ENCODE results near the gene FARP1.

Gene FARP1

GRCh38 chr13:98291658-98292057, 148.8 kb downstream of the FARP1 start:
- no peak for DNase-seq

DNA sequence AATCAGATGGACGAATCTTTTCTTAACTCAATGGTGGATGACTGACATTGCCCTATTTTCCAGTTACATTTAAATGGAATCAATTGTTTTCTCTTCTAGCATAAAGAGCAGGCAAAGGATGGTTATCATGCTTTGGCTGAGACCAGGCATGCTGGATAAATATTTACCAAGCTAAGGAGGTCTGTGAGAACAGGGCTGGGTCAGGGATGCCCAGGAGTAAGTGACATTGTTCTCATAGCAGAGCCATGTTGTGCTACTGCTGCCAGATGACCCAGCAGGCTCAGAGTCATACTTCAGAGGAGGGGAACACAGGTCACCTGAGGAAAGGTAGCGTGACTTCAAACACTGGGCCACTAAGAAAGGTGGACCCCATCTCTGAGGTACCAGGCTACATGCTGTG, 150.2 kb downstream of the FARP1 start:
- no peak for DNase-seq

DNA sequence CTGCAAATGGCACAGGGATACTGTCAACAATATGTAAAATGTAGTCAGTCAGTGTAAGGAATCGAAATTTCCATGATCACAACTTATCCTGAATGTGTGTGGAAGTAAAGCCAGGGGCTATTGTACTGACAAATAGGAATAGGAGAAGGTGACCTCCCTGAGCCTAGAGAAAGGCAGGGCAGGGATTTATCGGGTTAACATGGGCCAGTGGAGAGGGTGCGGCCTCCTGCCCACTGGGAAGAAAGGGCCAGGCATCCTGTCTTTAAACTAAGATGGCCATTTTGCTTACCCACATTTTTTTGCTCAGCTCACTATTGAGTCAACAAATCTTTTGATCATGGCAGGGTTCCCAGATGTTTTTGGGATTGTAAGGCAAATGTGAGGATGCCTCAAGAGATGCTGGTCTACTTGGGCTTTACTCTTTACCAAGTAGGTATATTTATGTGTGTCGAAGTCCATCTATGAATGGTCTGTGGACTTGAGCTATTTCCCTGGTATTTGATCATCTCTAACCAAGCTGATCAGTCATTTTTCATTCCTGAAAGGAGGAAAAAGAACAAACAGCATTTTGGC, 150.8 kb downstream of the FARP1 start:
- DNase-seq = no peak

- DNase-seq = no peak
These were observed 152.5 kb downstream of the FARP1 start for GRCh38 chr13:98295371-98295770.

DNA sequence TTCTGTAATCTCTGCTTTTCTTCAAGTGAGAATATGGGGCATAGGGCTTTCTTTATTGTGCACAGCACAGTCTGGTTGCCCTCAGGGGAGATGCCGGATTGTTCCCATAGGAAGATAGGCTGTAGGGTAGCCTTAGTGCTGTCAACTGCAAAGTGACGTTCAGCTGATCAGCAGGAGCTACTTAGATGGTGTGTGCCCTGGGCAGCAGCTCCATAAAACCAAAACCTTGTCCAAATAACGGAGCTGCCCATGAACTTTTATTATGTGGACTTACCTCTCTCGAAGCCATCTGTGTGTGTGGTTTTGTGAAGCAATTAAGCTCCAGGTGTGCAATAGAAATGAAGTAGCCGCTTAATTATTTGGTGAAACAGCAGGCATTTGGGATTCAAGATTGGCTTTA, 154.2 kb downstream of the FARP1 start:
- no peak for DNase-seq

DNA sequence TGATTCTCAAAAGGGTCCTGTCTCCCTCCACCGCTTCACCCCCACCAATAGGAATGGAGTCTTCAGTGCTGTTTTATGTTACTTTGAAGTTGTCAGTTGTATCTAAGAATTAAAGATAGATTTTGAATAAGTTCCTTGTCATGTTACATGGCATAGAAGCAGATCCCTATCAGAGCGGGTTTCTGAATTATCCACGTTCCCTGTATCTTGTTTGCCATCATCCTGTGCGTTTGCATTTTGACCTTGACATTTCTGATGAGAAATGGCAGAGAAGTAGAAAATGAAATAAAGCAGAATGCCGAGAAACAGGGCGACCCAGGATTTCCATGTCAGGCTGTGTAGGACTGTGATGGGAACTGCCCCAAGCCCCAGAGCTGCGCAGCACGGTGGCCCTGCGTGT, 154.9 kb downstream of the FARP1 start:
- DNase-seq = no peak

DNA sequence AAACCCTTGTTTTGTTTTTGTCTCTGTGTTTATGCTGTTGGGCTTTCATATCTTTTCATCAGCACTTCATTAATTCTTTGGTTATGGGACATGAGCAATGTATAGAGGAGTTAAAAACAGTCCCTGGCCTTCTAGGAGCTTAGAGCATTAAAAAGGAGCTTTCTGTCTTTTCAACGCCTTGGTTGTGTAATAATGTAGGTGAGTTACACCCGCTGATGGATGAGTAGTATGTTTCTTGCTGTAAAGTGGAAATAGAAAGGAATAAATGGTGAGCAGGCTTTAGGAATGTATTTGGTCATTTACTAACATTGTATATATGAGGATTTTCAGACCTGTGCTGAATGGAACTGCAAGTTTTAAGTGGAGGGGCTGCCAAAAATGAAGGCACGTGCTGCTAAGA, 155.7 kb downstream of the FARP1 start:
- DNase-seq = no peak

- DNase-seq = no peak
These were observed 156.5 kb downstream of the FARP1 start for GRCh38 chr13:98299235-98299965.

DNA sequence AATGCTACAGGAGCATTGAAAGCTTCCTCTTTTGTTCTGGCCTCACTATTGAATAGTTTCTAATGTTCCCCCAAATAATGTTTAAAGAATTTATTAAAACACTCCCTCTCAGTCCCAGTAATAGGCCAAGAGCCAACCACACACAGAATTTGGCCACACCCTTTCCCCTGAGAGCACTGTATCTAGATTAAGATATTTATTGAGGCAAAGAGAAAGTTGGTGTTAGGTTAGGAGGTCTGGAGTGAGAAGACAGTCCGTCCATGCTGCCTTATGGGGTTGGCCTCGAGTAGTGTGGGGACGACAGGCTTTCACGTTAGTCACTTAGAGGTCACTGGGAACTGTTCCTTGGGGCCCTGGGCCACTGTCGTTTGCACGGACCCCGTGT, 157.1 kb downstream of the FARP1 start:
- no peak for DNase-seq

GRCh38 chr13:98300956-98301641, 158.2 kb downstream of the FARP1 start:
- DNase-seq = no peak

- DNase-seq = no peak
These were observed 158.8 kb downstream of the FARP1 start for GRCh38 chr13:98301721-98302120.

- no peak for DNase-seq
These were observed 161.0 kb downstream of the FARP1 start for GRCh38 chr13:98303858-98304257.

GRCh38 chr13:98305670-98306069, 162.8 kb downstream of the FARP1 start:
- DNase-seq = no peak

DNA sequence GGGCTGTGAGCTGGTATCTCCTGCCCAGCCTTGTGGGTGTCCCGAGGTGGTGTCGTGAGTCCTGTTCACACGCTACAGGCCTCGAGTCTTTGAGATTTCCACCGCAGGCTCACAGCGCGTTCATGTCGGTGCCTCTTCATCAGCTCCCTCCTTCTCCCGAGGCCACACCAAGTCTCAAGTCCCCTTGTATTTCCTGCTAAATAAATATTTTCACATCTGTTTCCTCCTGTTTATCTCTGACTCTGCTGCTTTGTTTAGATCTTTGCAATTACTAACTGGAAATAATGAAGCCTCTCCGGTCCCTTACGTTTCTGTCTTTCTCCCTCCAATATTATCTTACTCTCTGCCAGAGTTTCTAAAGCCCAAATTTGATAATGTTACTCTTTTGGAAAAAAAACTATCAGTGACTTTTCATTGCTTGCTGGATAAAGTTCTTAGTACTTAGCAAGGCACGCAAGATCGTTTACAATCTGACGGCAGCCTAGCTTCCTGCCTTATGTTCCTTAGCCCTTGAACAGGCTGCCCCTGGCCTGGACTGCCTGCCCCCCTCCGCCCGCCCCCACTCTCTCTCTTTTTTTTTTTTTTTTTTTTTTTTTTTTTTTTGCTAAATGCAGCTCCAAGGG, 164.7 kb downstream of the FARP1 start:
- no peak for DNase-seq

GRCh38 chr13:98308086-98308911, 165.4 kb downstream of the FARP1 start:
- no peak for DNase-seq

DNA sequence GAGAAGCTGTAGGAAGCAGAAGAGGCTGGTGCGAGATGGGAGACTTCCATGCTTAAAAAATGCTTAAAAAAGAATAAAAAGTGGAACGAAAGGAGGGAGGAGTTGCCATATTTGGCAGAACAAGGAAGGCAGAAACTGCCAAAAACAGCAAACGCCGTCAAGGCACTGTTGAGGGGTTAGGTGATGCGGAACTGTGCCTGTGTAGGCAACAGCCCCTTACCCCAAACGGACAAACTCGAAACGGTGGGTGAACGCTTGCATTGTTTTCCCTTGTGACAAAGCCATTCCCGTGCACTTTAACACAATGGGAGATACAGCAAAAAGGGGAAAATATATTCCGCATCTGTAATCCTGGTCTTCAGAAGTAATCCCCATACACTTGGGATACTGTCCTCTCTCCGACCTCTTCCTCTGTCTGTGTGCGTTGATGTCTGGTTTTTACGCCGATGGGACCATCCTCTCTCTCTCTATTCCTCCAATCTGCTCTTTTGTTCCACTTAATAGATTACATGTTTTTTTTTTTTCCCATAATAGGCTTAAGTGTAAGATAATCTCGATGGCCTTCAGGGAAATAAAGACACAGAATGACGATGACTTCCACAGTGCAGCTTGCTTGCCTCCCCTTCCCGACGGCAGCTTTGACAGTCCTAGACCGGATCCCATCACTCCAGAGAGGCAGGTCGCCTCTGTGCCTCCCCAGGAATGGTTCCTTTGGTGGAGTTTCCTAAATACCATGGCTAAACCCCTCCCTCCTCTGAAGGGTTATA, 166.9 kb downstream of the FARP1 start:
- no peak for DNase-seq

DNA sequence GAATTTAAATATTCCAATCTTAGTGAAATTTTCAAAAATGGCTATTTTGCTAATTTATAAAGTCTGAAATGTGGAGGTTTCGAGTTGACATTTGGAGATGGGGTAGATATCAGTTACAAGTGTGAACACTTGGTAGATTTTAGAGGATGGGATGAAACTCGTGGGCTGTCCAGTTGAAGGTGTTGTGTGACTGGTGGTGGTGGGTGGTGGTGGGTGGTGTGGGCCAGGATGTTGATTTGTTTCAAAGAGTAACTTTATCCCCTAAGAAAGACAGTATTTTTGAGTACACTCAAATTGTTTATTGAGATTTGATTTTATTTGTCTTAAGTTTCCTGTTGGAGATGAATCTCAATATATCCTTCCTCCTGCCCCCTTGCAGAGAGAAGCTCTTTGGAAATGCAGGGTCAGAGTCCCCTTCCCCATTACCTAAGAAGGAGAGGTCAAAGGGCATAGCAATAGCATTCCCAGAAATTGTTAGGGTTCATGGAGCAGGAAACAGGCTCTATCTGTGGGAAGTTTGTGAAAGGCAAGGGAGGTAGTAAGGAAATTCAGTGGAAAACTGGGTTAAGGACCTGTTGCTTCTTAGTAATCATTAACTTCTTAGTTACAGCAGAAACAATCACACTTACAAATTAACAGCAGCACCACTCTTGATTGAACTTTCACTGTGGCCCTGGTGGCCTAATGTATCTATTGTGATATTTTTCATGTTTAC, 167.7 kb downstream of the FARP1 start:
- no peak for DNase-seq

DNA sequence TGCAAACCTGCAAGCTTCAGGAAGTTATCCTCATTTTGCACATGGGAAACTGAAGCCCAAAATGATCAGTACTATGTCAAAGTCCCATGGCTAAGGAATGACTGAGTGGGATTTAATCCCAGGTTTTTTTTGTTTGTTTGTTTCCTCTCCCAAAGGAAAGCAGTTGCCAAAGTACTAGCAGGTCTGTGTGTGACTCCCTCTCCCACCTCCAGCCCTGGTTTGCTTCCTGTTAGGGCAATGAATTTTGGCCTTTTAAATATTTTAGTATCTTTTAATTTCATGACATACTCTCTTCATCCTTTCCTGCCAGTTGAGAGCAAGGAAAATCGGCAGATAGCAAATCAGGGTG, 168.3 kb downstream of the FARP1 start:
- DNase-seq = no peak

DNA sequence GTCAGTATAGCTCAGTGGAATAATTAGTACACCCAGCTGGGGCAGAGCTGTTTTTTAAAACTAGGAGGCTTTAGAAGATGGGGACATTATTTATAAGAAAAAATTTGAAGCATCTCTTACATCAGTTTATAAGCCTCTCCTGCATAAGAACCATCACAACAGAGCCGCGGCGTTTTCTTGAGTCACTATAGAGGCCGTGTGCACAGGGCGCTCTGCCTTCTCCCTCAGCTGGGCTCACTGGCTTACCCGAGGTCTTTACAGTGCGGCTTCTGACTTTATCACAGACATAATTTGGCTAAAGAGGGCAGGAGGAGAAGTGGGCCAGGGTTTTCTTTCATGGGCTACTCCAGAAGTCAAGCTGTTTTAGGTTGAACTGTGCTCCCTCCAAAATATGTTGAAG, 169.7 kb downstream of the FARP1 start:
- DNase-seq = no peak

- DNase-seq = no peak
These were observed 170.4 kb downstream of the FARP1 start for GRCh38 chr13:98313023-98313921.

DNA sequence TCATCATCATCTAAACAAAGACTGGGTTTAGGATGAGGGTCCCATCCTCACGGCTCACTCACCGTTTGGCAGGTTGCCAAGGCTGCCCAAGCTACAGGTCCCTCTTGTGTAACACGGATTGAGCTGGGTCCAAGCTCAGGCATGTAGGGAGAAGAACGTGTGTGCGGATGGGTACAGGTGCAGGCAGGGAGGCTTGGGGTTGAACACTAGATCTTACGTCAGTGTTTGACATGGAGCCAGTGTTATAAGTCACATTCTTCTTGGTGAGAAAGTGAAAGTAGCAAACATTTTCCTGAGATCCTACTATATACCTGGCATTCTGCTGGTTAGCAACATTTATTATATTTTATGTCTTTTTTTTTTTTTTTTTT, 171.0 kb downstream of the FARP1 start:
- DNase-seq = no peak

Data from NCI-H2107 (cell line).